DOHH2 (cell line): ENCODE measurements around the gene TRAF1.

Source experiments
- CTCF ChIP-seq: fragments of 200-600 bp; sonication (generic); IDR thresholded peaks from one replicate; pipeline ENCODE4 v1.5.1; 2014; ENCODE audit warnings: antibody characterized with exemption, mild to moderate bottlenecking, low read depth, low read length; ENCODE audit not compliant: poor library complexity, severe bottlenecking
- EZH2phosphoT487 ChIP-seq: fragments of 200-600 bp; sonication (generic); IDR thresholded peaks from 2 replicates; pipeline ENCODE4 v1.6.1; 2017; ENCODE audit warnings: borderline replicate concordance, mild to moderate bottlenecking, antibody characterized with exemption, low read length, moderate library complexity, mixed read lengths

GRCh38 chr9:120883608-120883996, 43.0 kb downstream of the TRAF1 start:
- no peak for TF ChIP-seq CTCF
- no peak for TF ChIP-seq EZH2phosphoT487
